Measurements from ENCODE around the gene OR5H2. TPM values are rescaled to one million over a fixed set of nuclear protein-coding genes. Genes with fewer than 3 reads are reported as not detected.

OR5H2 gene
- total RNA-seq, 1 experiment from 2014 or later, result not detected

DNA sequence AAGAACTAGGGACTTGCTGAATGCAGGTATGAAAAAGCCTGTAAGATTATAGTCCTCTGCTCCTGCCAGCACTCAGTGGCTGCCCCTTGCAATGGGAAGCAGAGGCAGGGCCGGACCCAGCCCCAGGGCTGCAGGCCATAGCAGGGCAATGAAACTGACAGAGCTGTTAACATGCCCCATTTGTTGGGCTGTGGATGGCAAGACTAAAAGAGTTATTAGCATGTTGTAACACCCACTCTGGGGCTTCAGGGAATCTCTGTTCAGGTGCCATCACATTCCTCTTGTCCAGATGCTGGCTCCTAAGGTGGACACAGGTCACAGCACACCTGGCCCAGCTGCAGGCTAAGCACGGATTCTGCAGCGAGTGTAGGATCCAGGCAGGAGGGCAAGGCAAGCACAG lies 7.4 kb upstream of the OR5H2 start:
- Histone ChIP-seq H3K4me3 (ENCODE audit: low read depth in 2 of 2, low read length in 2 of 2) (no peak overlapping the region), H3K27ac (ENCODE audit: low read length) (no peak overlapping the region), H3K27me3 (ENCODE audit: control insufficient read depth, insufficient read depth, low read length) (no peaks in the 10 kb centered on the region), H3K9me3 (ENCODE audit: control insufficient read depth, insufficient read depth, low read depth, low read length) (no peaks in the 10 kb centered on the region), H3K36me3 (ENCODE audit: control insufficient read depth, insufficient read depth, low read length) (no peaks in the 10 kb centered on the region), H3K4me1 (ENCODE audit: control insufficient read depth, insufficient read depth, low read length) (no peaks in the 10 kb centered on the region)
- TF ChIP-seq CTCF (IDR thresholded peaks at IDR 0.05) (no peak), SIN3A (IDR thresholded peaks at IDR 0.05; ENCODE audit: borderline replicate concordance, insufficient read depth, low read depth, low read length) (no peak), REST (IDR thresholded peaks at IDR 0.05; ENCODE audit: insufficient read depth in 1 of 2, low read depth in 2 of 2, low read length in 1 of 2) (no peak), POLR2AphosphoS5 (IDR thresholded peaks at IDR 0.05; ENCODE audit: low read depth, low read length) (no peak), TCF7L2 (IDR thresholded peaks at IDR 0.05; ENCODE audit: low read depth, low read length) (no peak)
- ATAC-seq, result no peak
- intact Hi-C loops (cut with micrococcal nuclease; ENCODE audit: unreplicated experiment) (no loop called here), in situ Hi-C loops (cut with HindIII; ENCODE audit: low pct_unique_long_range_greater_than_20kb, low sequenced_read_pairs) (no loop called here)
- DNase-seq (ENCODE audit: low read depth, low spot score), result no peak
- no TSS peak for BruUV-seq (replicated peaks)
- POLR2A ChIA-PET, result no interaction called here
- CTCF ChIA-PET, result no interaction called here

- Histone ChIP-seq H3K4me3 (ENCODE audit: low read depth in 2 of 2, low read length in 2 of 2) (no peak overlapping the region), H3K36me3 (ENCODE audit: control insufficient read depth, insufficient read depth, low read length) (no peaks in the 10 kb centered on the region), H3K27me3 (ENCODE audit: control insufficient read depth, insufficient read depth, low read length) (no peaks in the 10 kb centered on the region), H3K9me3 (ENCODE audit: control insufficient read depth, insufficient read depth, low read depth, low read length) (no peaks in the 10 kb centered on the region), H3K4me1 (ENCODE audit: control insufficient read depth, insufficient read depth, low read length) (no peaks in the 10 kb centered on the region), H3K27ac (ENCODE audit: low read length) (no peak overlapping the region)
- in situ Hi-C loops (cut with HindIII; ENCODE audit: low pct_unique_long_range_greater_than_20kb, low sequenced_read_pairs) (no loop called here), intact Hi-C loops (cut with micrococcal nuclease; ENCODE audit: unreplicated experiment) (no loop called here)
- no peak for ATAC-seq
- BruUV-seq (replicated peaks), result no TSS peak
- no peak for TF ChIP-seq POLR2AphosphoS5 (IDR thresholded peaks at IDR 0.05; ENCODE audit: low read depth, low read length)
- no peak for TF ChIP-seq REST (IDR thresholded peaks at IDR 0.05; ENCODE audit: insufficient read depth in 1 of 2, low read depth in 2 of 2, low read length in 1 of 2)
- no peak for TF ChIP-seq CTCF (IDR thresholded peaks at IDR 0.05)
- no peak for TF ChIP-seq TCF7L2 (IDR thresholded peaks at IDR 0.05; ENCODE audit: low read depth, low read length)
- no peak for TF ChIP-seq SIN3A (IDR thresholded peaks at IDR 0.05; ENCODE audit: borderline replicate concordance, insufficient read depth, low read depth, low read length)
- CTCF ChIA-PET, result no interaction called here
- no peak for DNase-seq (ENCODE audit: low read depth, low spot score)
- POLR2A ChIA-PET, result no interaction called here
These were observed 8.6 kb downstream of the OR5H2 start for GRCh38 chr3:98290916-98291315.
